SK-N-MC (cell line): ENCODE measurements around the gene ABCG1.

Experiments used
- DNase-seq: peaks from one replicate; pipeline ENCODE4 v3.0.0-alpha.2; 2011; ENCODE audit warnings: low read depth, low spot score
- H3K27ac ChIP-seq: fragments of 200-600 bp; sonication (generic); 2 replicates; pipeline ENCODE4 v1.5.1; 2016; ENCODE audit warnings: mixed run types
- H3K36me3 ChIP-seq: fragments of 200-600 bp; sonication (generic); 2 replicates; pipeline ENCODE4 v1.6.1; 2017; ENCODE audit warnings: antibody characterized with exemption, low read length, mixed read lengths; ENCODE audit not compliant: insufficient read depth
- H3K4me3 ChIP-seq: fragments of 200-600 bp; sonication (generic); 2 replicates; pipeline ENCODE4 v1.5.1; 2016
- H3K9ac ChIP-seq: fragments of 200-600 bp; sonication (generic); 2 replicates; pipeline ENCODE4 v1.8.0; 2017; ENCODE audit warnings: mixed run types, mixed read lengths; ENCODE audit not compliant: insufficient read length
- H3K9me3 ChIP-seq: fragments of 200-600 bp; sonication (generic); 2 replicates; pipeline ENCODE4 v1.6.1; 2017; ENCODE audit warnings: low read depth, mild to moderate bottlenecking, antibody characterized with exemption, low read length, moderate library complexity, mixed read lengths
- EZH2 ChIP-seq: fragments of 200-600 bp; sonication (generic); IDR thresholded peaks from one replicate; pipeline ENCODE4 v1.6.1; 2017; ENCODE audit warnings: antibody characterized with exemption
- FOXP2 ChIP-seq: optimal IDR thresholded peaks from 2 replicates; pipeline ENCODE3; 2011; ENCODE audit warnings: mild to moderate bottlenecking, moderate library complexity; ENCODE audit not compliant: insufficient read depth; ENCODE audit errors: extremely low read length, control extremely low read depth
- POLR2AphosphoS5 ChIP-seq: IDR thresholded peaks from 2 replicates; pipeline ENCODE4 v1.6.1; 2012; ENCODE audit warnings: mild to moderate bottlenecking, low read depth, low read length, borderline replicate concordance

Gene ABCG1

DNA sequence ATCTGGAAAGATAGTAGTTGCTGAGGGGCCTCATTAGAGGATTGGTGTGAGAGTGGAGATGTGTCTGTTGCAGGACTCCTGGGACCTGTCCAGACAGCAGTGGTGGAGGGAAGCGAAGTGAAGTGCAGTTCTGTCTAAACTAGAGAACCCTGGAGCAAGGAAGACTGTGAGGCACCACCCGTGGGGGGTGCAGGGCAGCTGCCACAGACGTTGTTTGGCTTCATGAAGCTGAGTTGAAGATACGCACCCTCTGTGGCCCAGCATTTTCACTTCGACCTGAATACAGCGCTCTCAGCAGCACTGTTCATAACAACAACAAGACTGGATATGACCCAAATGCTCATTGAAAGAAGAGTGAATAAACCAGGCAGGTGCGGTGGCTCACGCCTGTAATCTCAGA lies 29.3 kb downstream of the ABCG1 start:
- H3K4me3 ChIP-seq, result no peak overlapping the region
- no peak overlapping the region for H3K9ac ChIP-seq
- TF ChIP-seq FOXP2, result no peak
- TF ChIP-seq EZH2, result no peak
- TF ChIP-seq POLR2AphosphoS5, result no peak
- no peak overlapping the region for H3K27ac ChIP-seq
- H3K36me3 ChIP-seq, result no peaks in the 10 kb centered on the region
- H3K9me3 ChIP-seq, result no peaks in the 10 kb centered on the region
- DNase-seq, result no peak

DNA sequence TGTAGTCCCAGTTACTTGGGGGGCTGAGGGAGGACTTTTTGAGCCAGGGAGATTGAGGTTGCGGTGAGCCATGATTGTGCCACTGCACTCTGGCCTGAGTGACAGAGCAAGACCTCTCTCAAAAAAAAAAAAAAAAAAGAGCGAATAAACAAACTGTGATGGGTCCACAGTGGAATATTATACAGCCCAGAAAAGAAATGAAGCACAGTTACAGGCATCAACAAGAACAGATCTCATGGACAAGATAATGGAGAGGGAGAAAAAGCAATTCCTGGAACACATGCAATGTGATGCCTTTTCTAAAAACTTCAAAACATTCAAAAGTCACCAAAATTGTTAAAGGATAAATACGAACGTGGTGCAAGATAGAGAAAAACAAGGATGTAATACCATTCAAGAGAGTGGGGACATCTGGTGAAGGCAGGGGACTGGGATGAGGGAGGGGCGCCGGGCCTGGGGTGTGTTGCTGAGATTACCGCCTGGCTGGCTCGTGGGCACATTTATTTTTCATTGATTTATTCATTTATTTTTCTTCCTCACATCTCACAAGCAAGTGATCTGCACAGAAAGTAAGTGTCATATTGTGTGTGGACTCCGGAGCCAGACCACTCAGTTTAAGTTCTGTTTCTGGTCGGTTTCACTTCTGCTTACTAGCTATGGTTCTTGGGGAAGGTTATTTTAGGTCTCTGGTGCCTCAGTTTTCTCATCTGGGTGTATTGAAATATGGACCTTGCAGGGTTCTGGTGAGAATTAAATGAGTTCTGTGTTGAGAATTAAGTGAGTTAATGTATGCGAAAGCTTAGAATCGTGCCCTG lies 30.1 kb downstream of the ABCG1 start:
- Histone ChIP-seq H3K9me3 (no peaks in the 10 kb centered on the region), H3K36me3 (no peaks in the 10 kb centered on the region), H3K4me3 (no peak overlapping the region), H3K9ac (no peak overlapping the region), H3K27ac (no peak overlapping the region)
- no peak for TF ChIP-seq POLR2AphosphoS5
- no peak for TF ChIP-seq EZH2
- no peak for DNase-seq

DNA sequence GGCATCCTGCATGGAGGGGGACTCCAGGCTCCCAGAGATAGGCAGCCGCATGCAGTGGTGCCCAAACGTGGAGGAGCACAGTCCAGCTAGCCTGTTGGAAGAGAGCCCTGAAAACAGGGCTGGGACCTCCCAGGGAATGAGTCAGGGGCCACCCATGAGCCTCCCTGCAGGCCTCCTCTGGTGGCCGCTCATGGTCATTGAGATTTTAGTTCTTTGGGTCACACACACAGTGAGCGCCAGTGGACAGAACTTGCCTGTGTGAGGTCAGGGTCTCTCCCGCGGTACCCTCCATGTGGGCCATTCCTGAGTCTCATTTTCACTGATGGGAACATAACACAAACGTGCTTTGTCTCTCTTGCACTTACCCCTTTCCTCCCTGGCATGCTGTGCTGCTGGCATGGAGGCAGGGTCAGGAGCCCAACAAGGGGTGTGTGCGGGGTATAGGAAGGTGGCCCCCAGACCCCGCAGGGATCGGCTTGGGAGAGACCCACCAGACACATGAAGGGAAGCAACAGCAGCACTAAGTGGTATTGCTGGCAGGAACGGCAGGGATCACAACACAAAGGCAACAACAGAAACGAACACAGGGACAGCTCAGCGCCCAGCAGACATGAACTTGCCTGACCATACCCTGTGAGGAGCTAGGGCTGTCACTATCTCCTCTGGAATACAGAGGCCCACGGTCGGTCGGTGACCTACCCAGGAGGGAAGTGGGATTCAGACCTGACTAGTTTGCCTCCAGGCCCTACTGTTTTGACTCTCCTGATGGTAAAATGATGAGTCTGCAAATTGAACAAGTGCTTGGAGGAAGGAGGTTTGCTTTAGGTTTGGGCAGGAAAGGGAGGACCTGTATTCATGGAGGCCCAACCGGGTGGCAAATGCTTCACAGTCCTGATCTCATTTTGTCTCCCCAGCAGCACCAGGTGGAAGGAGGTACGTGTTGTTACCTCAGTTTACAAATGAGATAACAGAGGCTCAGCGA lies 31.8 kb downstream of the ABCG1 start:
- H3K9me3 ChIP-seq, result no peaks in the 10 kb centered on the region
- DNase-seq, result no peak
- no peaks in the 10 kb centered on the region for H3K36me3 ChIP-seq
- H3K4me3 ChIP-seq, result no peak overlapping the region
- H3K9ac ChIP-seq, result no peak overlapping the region
- no peak for TF ChIP-seq POLR2AphosphoS5
- TF ChIP-seq FOXP2, result no peak
- no peak for TF ChIP-seq EZH2
- no peak overlapping the region for H3K27ac ChIP-seq

DNA sequence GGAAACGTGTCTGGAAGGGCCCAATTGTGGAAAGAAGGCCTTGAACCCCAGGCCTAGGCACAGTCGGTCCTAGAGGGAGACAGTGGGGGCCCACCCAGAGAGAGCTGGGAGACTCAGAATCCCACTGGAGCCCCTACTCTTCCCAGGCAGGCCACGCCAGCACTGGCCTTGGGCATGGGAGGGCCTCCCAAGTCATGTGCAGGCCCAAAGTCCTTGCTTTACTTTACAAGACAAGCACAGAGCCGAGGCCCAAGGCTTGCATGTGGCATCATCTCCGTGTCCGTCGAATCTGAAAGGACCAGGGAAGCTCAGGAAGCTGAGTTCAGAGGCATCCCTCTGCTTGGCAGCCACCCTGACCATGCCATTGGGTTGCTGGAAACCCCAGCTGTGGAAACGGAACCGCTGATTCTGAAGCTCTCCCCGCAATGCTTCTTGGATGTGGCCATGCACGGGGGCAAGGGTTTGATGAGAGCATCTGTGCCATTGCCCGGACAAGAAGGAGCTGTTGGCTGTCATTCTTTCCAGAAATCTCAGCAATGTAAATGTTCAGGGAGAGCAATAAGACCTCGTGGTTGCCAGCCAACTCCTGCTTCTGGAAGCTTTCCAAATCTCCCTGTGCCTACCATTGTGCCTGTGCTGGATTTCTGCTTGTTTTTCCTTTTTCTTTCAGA lies 32.8 kb downstream of the ABCG1 start:
- H3K27ac ChIP-seq, result no peak overlapping the region
- H3K9me3 ChIP-seq, result no peaks in the 10 kb centered on the region
- H3K4me3 ChIP-seq, result no peak overlapping the region
- H3K36me3 ChIP-seq, result no peaks in the 10 kb centered on the region
- H3K9ac ChIP-seq, result no peak overlapping the region
- no peak for TF ChIP-seq POLR2AphosphoS5
- TF ChIP-seq EZH2, result no peak
- TF ChIP-seq FOXP2, result no peak
- no peak for DNase-seq

DNA sequence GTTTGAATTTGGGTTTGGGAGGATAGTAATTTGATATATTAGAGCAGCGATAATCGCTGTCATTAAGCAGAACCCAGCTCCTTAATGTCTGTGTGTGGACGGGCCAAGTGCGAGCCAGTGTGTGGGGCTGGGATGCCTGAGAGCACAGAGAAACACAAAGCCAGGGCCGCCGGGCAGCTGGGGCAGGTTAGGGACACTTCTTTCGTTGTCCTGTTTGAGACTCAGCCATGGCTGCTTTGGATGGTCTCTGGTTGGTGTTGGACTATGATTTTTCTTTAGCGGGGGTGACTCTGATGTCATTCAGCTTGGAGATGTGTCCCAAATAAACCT lies 33.4 kb downstream of the ABCG1 start:
- no peak overlapping the region for H3K4me3 ChIP-seq
- no peak overlapping the region for H3K27ac ChIP-seq
- TF ChIP-seq EZH2, result no peak
- H3K9ac ChIP-seq, result no peak overlapping the region
- no peak for DNase-seq
- H3K9me3 ChIP-seq, result no peaks in the 10 kb centered on the region
- H3K36me3 ChIP-seq, result no peaks in the 10 kb centered on the region

DNA sequence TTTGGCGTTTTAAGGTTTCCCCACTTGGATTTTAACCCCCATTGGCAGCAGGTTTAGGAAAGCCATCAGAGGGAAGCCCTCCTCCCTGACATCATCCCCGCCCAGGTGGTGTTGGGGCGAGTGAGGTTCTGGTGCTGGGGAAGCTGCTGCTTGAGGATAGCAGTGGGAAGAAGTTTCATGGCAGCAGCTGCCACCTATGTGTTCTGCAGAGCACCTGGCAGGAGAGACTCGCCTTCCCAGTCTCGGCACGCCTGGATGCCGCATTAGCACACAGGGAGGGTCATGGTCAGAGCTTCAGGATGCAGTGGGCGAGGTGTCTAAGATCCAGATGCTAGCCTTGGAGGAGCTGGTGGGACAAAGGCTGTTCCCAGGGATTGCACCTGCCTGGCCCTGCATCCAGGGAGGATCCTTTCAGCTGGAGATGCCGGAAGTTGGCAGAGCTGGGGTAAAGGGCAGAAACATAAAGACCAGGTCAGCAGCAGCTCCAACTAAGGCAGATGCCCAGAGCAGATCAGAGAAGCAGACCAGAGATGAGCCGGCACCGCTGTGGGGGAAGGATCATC lies 33.9 kb downstream of the ABCG1 start:
- Histone ChIP-seq H3K4me3 (no peak overlapping the region), H3K9me3 (no peaks in the 10 kb centered on the region), H3K36me3 (no peaks in the 10 kb centered on the region), H3K27ac (no peak overlapping the region), H3K9ac (no peak overlapping the region)
- DNase-seq, result no peak
- TF ChIP-seq EZH2, result no peak
- TF ChIP-seq POLR2AphosphoS5, result no peak

DNA sequence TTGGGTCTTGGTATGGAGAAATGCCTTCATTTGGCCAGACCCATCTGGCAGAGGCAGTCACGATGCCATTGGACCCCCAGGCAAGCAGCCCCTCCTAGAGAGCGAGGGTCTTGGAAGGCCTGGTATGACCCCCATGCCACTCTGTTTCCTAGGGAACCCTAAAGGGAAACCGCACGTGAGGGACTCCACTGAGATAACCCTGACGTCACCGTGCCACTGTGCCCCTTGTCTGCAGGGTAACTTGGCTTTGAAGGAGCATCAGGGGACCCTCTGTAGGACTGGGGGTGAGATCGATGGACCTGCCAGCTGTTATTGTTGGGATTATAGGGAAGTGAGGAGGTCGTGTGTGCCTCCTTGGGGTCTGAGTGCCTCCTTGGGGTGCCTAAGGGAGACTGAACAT lies 34.5 kb downstream of the ABCG1 start:
- no peaks in the 10 kb centered on the region for H3K36me3 ChIP-seq
- no peak for DNase-seq
- H3K9ac ChIP-seq, result no peak overlapping the region
- no peak overlapping the region for H3K4me3 ChIP-seq
- TF ChIP-seq FOXP2 (no peak), POLR2AphosphoS5 (no peak), EZH2 (no peak)
- H3K27ac ChIP-seq, result no peak overlapping the region
- no peaks in the 10 kb centered on the region for H3K9me3 ChIP-seq

DNA sequence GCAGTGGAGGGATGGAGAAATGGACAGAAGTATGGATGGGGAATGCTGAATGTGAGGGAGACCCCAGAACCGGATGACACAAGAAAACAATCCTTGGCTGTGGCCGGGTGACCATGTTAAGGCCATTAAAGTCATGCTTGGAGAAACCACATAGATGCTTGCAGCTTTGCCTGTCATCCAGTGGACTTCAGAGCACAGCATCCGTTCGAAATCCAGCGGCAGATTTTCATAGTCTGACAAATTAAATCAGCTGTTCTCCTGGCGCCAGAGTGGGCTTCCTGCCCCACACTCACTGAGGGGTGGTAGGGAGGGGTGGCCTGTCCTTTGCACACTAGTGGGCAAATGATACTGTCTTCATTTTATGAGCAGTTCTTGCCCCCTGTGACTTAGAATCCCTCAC lies 35.1 kb downstream of the ABCG1 start:
- Histone ChIP-seq H3K9me3 (no peaks in the 10 kb centered on the region), H3K27ac (no peak overlapping the region), H3K9ac (no peak overlapping the region), H3K36me3 (no peaks in the 10 kb centered on the region), H3K4me3 (no peak overlapping the region)
- TF ChIP-seq EZH2 (no peak), FOXP2 (no peak), POLR2AphosphoS5 (no peak)
- DNase-seq, result no peak
